Thyroid gland (tissue), 4 donors: ENCODE results near the gene ZNF235. TPM values are rescaled to one million over a fixed set of nuclear protein-coding genes. Genes with fewer than 3 reads are reported as not detected.

Experiments used
- DNase-seq, 2 donors: peaks; one replicate each; pipeline ENCODE4 v3.0.0-alpha.2; 2019
- H3K27ac ChIP-seq, 3 donors: fragments of 200-600 bp; sonication (generic); 1 replicate in 2 of 3; 2 replicates in 1 of 3; pipeline ENCODE4 v1.5.1; 2016 to 2019; ENCODE audit warnings: mild to moderate bottlenecking in 1 of 3, moderate library complexity in 1 of 3
- H3K27me3 ChIP-seq: fragments of 200-600 bp; sonication (generic); one replicate; pipeline ENCODE4 v1.5.1; 2019
- H3K36me3 ChIP-seq, 2 donors: fragments of 200-600 bp; sonication (generic); one replicate each; pipeline ENCODE4 v1.5.1; 2016 to 2019
- H3K4me1 ChIP-seq, 2 donors: fragments of 200-600 bp; sonication (generic); one replicate each; pipeline ENCODE4 v1.5.1; 2017 to 2019
- H3K4me3 ChIP-seq, 3 donors: fragments of 200-600 bp; sonication (generic); replicated peaks in 1 of 3; 1 replicate in 2 of 3; 2 replicates in 1 of 3; pipeline ENCODE4 v1.5.1; 2016; ENCODE audit warnings: mild to moderate bottlenecking in 1 of 3
- H3K9me3 ChIP-seq: fragments of 200-600 bp; sonication (generic); one replicate; pipeline ENCODE4 v1.5.1; 2017
- CTCF ChIP-seq, 6 experiments: fragments of 200-600 bp in 3 of 6; fragments of 450-650 bp in 3 of 6; sonication (generic) in 3 of 6; IDR thresholded peaks; one replicate each; pipeline ENCODE4 v1.5.1; 2016 to 2019; ENCODE audit warnings: antibody characterized with exemption in 6 of 6, mild to moderate bottlenecking in 2 of 6, inconsistent platforms in 1 of 6, moderate library complexity in 1 of 6
- POLR2A ChIP-seq, 2 donors: fragments of 450-650 bp; IDR thresholded peaks; one replicate each; pipeline ENCODE4 v1.6.1; 2017; ENCODE audit warnings: antibody characterized with exemption in 2 of 2, mild to moderate bottlenecking in 2 of 2, moderate library complexity in 1 of 2
- WGBS, 2 donors: methylation state at CpG; one replicate each; pipeline ENCODE4 v1.1.5; 2017; 5-methylcytosine and 5-hydroxymethylcytosine counted together
- intact Hi-C: fragments of 100-400 bp; cut with DNase I; formaldehyde crosslinking; loops from one replicate; pipeline ENCODE4 v1.15.1; 2023
- small RNA-seq: library from RNA; depleted of rRNA; stranded (forward); fragments of <200 nt; gene quantifications from one replicate; pipeline ENCODE3, GENCODE V24; 2016
- total RNA-seq, 4 donors: library from RNA; depleted of rRNA; stranded (reverse); fragments of >200 nt; gene quantifications; one replicate each; pipeline ENCODE4 v1.2.3, GENCODE V29; 2016

ZNF235 gene
- total RNA-seq, 4 donors from 2014 or later: 7.3 to 17.7 (median 12.8) TPM

GRCh38 chr19:44236384-44236783 is 68.4 kb downstream of the ZNF235 start:
- peaks cover 52 to 57% of the 10 kb centered on the region in 2 donors for H3K36me3 ChIP-seq
- no peaks in the 10 kb centered on the region for H3K9me3 ChIP-seq
- TF ChIP-seq CTCF (IDR thresholded peaks at IDR 0.05) (no peak), POLR2A (IDR thresholded peaks at IDR 0.05) (no peak)
- H3K4me3 ChIP-seq: no peak overlapping the region
- no peaks in the 10 kb centered on the region for H3K27me3 ChIP-seq
- intact Hi-C loops: no loop called here
- H3K27ac ChIP-seq: no peak overlapping the region
- 99% methylated on average over 8 of the region's 8 CpGs for WGBS, 2 donors
- DNase-seq: no peak
- no peaks in the 10 kb centered on the region for H3K4me1 ChIP-seq

Small RNAs within 50 kb of the gene (small RNA-seq; reads per million reads assigned to genes)
- not detected for gene NDUFA3P1

Other genes starting within 250 kb of the ZNF235 start
- gene ZNF284, start 232.9 kb downstream of the ZNF235 start, total RNA-seq: 1 to 10 TPM; 2.6 to 4.9 (median 2.8) TPM
- gene ZNF224, start 210.7 kb downstream of the ZNF235 start, total RNA-seq: 10 to 100 TPM; 31.9 to 47.4 (median 36.7) TPM
- 1 to 10 TPM; 4.0 to 8.3 (median 6.3) TPM for gene ZNF225, start 191.6 kb downstream of the ZNF235 start, total RNA-seq
- gene ZNF234, start 163.5 kb downstream of the ZNF235 start, total RNA-seq: 10 to 100 TPM in 3 of 4 donors, 1 to 10 TPM in 1; 8.1 to 12.7 (median 11.3) TPM
- 10 to 100 TPM; 19.3 to 50.0 (median 37.8) TPM for gene ZNF226, start 139.9 kb downstream of the ZNF235 start, total RNA-seq
- gene ZNF227, start 92.5 kb downstream of the ZNF235 start, total RNA-seq: 10 to 100 TPM; 12.4 to 44.7 (median 18.4) TPM
- 1 to 10 TPM in 2 of 4 donors, under 1 TPM in 2; 0.54 to 2.3 (median 0.93) TPM for gene ZNF233, start 45.1 kb downstream of the ZNF235 start, total RNA-seq
- gene ZNF112, start 51.7 kb upstream of the ZNF235 start, total RNA-seq: 10 to 100 TPM in 2 of 4 donors, 1 to 10 TPM in 2; 7.8 to 22.6 (median 11.2) TPM
- gene ZNF285, start 96.6 kb upstream of the ZNF235 start, total RNA-seq: 1 to 10 TPM; 3.8 to 6.6 (median 5.1) TPM
- 10 to 100 TPM; 13.3 to 22.9 (median 17.8) TPM for gene ZNF229, start 143.4 kb upstream of the ZNF235 start, total RNA-seq
- gene ZNF180, start 195.5 kb upstream of the ZNF235 start, total RNA-seq: 10 to 100 TPM; 13.4 to 41.7 (median 19.9) TPM
- not detected for gene CEACAM20, start 224.7 kb upstream of the ZNF235 start, total RNA-seq